Measurements from ENCODE around the gene CYTH2. TPM values are rescaled to one million over a fixed set of nuclear protein-coding genes. Genes with fewer than 3 reads are reported as not detected.

The CYTH2 gene
- total RNA-seq, 1 donor from 2014 or later, result 50.3 TPM

DNA sequence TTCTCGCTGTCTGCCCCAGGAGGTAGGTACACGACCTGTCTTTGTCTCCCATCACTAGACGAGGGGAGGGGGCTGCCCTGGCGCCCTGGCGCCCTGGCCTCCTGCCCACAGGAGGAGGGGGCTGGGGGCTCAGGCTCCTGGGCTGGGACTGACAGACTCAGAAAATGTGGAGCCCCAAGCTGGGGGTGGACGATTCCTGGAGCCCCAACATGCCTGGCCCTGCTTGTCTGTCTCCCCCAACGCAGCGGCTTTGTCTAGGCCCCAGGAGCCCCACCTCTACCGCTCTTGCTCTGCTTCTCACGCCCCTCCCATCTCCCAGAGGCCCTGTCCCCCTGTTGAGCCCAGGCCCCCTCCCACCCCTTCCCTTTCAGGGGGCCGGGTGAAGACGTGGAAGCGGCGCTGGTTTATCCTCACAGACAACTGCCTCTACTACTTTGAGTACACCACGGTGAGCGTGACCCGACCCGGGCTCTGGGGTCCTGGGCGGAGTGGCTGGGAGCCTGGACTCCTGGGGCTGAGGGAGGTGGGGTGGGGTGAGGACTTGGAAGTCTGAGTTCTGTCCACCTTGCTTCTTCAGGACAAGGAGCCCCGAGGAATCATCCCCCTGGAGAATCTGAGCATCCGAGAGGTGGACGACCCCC lies 8.6 kb downstream of the CYTH2 start:
- Histone ChIP-seq H4K20me1 (ENCODE audit: low read depth) (peaks cover 33% of the 10 kb centered on the region), H3K27me3 (no peaks in the 10 kb centered on the region), H3K4me1 (no peaks in the 10 kb centered on the region), H2AFZ (replicated peaks) (no peak overlapping the region), H3K9ac (no peak overlapping the region), H3K36me3 (no peaks in the 10 kb centered on the region), H3K27ac (no peak overlapping the region), H3F3A (ENCODE audit: low read depth) (peaks cover 30% of the 10 kb centered on the region), H3K79me2 (ENCODE audit: low read depth) (no peaks in the 10 kb centered on the region), H3K9me3 (ENCODE audit: low read depth) (no peaks in the 10 kb centered on the region), H3K4me3 (no peak overlapping the region), H3K4me2 (no peak overlapping the region)
- no peak for TF ChIP-seq EZH2 (IDR thresholded peaks at IDR 0.05)
- no peak for TF ChIP-seq EZH2phosphoT487 (IDR thresholded peaks at IDR 0.05)
- no peak for TF ChIP-seq CTCF (IDR thresholded peaks at IDR 0.05)
- H3K36me3 Mint-ChIP-seq, result peaks cover 32% of the 10 kb centered on the region
- H3K27me3 Mint-ChIP-seq (ENCODE audit: insufficient read depth, low read depth), result peaks cover 19% of the 10 kb centered on the region
- H3K4me1 Mint-ChIP-seq, result peaks cover 15% of the 10 kb centered on the region
- H3K9me3 Mint-ChIP-seq, result no peaks in the 10 kb centered on the region
- H3K27ac Mint-ChIP-seq, result no peak overlapping the region
- DNase-seq (ENCODE audit: low spot score), result no peak
- no peak overlapping the region for H3K4me3 Mint-ChIP-seq

- H3K36me3 Mint-ChIP-seq, result peaks cover 27% of the 10 kb centered on the region
- DNase-seq (ENCODE audit: low spot score), result no peak
- no peaks in the 10 kb centered on the region for H3K9me3 ChIP-seq (ENCODE audit: low read depth)
- no peaks in the 10 kb centered on the region for H3K4me1 ChIP-seq
- no peaks in the 10 kb centered on the region for H3K79me2 ChIP-seq (ENCODE audit: low read depth)
- no peak overlapping the region for H3K4me3 ChIP-seq
- H4K20me1 ChIP-seq (ENCODE audit: low read depth), result peaks cover 25% of the 10 kb centered on the region
- H3K27me3 ChIP-seq, result no peaks in the 10 kb centered on the region
- no peak overlapping the region for H2AFZ ChIP-seq (replicated peaks)
- no peaks in the 10 kb centered on the region for H3K36me3 ChIP-seq
- H3F3A ChIP-seq (ENCODE audit: low read depth), result peaks cover 27% of the 10 kb centered on the region
- no peak overlapping the region for H3K27ac ChIP-seq
- H3K4me2 ChIP-seq, result no peak overlapping the region
- TF ChIP-seq EZH2phosphoT487 (IDR thresholded peaks at IDR 0.05), result no peak
- TF ChIP-seq CTCF (IDR thresholded peaks at IDR 0.05), result no peak
- H3K4me1 Mint-ChIP-seq, result peaks cover 17% of the 10 kb centered on the region
- H3K9me3 Mint-ChIP-seq, result no peaks in the 10 kb centered on the region
- no peak overlapping the region for H3K9ac ChIP-seq
- H3K27me3 Mint-ChIP-seq (ENCODE audit: insufficient read depth, low read depth), result peaks cover 14% of the 10 kb centered on the region
- H3K4me3 Mint-ChIP-seq, result peak overlapping the region; percentile 60
- H3K27ac Mint-ChIP-seq, result no peak overlapping the region
Measured at GRCh38 chr19:48478339-48479256, 9.4 kb downstream of the CYTH2 start.

DNA sequence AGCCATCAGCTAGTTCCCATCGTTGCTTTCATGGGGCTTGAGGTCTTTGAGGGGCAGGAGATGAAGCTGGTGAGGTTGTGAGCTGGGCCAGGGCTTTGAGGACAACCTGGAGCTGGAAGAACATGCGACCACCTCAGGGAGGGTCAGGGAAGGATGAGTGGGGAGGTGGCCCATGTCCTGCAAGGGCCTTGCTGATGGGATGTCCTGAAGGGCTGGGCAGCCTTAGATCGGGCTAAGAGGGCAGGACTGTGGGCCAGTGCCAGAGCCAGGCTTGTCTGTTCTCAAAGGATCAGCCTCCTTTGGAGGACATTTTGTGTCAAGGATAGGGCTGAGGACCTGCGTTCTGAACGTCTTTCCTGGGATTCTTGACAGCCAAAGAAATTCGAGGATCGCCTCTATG lies 10.5 kb downstream of the CYTH2 start:
- H3K9me3 Mint-ChIP-seq, result no peaks in the 10 kb centered on the region
- no peak overlapping the region for H3K4me3 Mint-ChIP-seq
- DNase-seq (ENCODE audit: low spot score), result no peak
- Histone ChIP-seq H3K4me1 (no peaks in the 10 kb centered on the region), H3K9me3 (ENCODE audit: low read depth) (no peaks in the 10 kb centered on the region), H3K36me3 (no peaks in the 10 kb centered on the region), H4K20me1 (ENCODE audit: low read depth) (peaks cover 25% of the 10 kb centered on the region), H3K79me2 (ENCODE audit: low read depth) (no peaks in the 10 kb centered on the region), H3K27ac (no peak overlapping the region), H3F3A (ENCODE audit: low read depth) (peaks cover 38% of the 10 kb centered on the region), H3K27me3 (no peaks in the 10 kb centered on the region), H3K4me3 (no peak overlapping the region), H2AFZ (replicated peaks) (no peak overlapping the region), H3K9ac (no peak overlapping the region), H3K4me2 (no peak overlapping the region)
- H3K36me3 Mint-ChIP-seq, result peaks cover 27% of the 10 kb centered on the region
- peaks cover 24% of the 10 kb centered on the region for H3K4me1 Mint-ChIP-seq
- peak overlapping the region; percentile 46 for H3K27ac Mint-ChIP-seq
- peaks cover 16% of the 10 kb centered on the region for H3K27me3 Mint-ChIP-seq (ENCODE audit: insufficient read depth, low read depth)
- TF ChIP-seq EZH2phosphoT487 (IDR thresholded peaks at IDR 0.05) (no peak), CTCF (IDR thresholded peaks at IDR 0.05) (no peak), EZH2 (IDR thresholded peaks at IDR 0.05) (no peak)
